ENCODE results near the gene C1orf21.
A peak's percentile ranks its signal among the peaks of the same experiment; 100 is the strongest.

C1orf21 gene

DNA sequence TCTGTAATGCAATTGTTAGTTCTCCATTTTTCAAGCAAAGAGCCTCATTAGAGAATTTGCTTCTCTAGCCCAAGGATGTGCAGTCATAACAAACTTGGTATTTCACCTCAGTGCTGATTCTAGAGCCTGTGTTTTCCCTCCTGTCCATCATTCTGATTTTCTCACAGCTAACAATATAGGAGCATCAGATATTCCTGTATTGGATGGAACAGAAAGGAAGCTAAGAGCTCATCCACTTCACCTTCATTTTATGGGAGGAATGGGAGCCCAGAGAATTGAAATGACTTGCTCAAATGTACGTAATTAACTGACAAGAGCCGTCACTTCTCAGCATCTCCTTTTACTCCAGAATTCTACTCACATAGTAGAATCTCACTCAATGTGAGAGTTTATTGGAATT lies 271.2 kb downstream of the C1orf21 start:
- no peak for DNase-seq (ENCODE audit: low read depth)

GRCh38 chr1:184660462-184661191 lies 273.8 kb downstream of the C1orf21 start:
- no peak for DNase-seq (ENCODE audit: low read depth)

DNA sequence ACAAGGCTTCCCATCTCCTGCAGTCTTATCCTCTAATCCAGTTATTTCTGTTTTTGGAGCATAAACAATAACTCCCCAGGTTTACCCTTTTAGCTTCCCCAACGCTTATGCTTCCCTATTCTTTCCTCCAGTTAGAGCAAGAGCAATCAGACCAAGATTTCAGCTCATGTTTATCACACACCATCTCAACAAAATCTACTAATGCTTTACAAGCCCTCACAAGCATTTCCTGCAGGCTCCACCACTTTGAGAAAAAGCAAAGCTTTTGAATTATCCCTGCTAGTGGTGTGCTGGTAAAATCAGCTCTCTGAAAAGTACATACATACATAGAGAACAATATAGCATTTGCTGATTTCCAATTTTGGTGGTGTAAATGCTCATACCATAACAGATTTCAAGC lies 275.0 kb downstream of the C1orf21 start:
- no peak for DNase-seq (ENCODE audit: low read depth)

DNA sequence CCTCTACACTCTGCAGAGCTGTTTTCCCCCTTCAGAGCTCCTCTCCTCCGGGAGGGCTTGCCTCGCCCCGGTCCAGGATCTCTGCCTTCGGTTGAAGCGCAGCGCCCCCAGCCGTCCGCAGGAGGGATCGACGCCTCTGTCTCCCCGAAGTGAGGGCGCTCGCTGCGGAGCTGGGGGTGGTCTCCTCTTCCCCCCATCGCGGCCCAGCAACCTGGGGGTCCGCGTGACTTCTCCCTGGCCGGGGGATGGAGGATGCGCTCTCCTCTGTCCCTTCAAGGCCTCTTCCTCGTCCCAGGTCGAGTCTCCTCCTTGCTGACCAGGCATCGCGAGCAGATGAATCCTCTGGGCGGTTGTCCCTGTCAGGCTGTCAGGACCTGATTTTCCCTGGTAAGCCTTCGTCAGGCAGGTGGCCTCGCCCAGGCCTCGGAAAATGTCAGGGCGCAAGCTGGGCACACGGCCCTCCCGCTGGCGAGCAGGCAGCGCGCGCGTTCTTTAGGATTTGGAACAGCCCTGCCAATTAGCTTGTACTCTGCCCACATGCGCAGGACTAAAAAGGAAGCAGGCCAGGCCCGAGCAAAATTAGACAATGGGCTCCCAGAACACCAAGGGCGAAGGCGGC lies 277.3 kb downstream of the C1orf21 start:
- peak; percentile 78 for DNase-seq (ENCODE audit: low read depth)

GRCh38 chr1:184664661-184665060 lies 277.8 kb downstream of the C1orf21 start:
- no peak for DNase-seq (ENCODE audit: low read depth)

DNA sequence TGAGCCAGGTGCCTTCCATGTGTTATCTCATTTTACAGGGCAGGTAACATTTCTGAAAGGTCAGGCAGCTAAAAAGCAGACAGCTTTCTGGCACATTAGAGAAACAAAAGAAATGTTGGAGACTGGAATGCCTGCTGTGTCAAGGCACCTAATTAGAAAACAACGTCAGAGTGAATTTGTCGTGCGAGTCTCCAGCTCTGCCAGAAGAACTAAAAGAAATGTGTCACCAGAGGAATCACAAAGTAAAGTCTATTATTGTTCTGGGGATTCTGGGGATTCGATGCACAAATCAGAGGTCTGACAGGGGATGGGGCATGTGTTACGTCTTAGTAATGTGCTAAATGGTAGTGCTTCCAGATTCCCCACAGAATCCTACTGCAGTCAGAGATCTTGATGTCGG lies 278.5 kb downstream of the C1orf21 start:
- no peak for DNase-seq (ENCODE audit: low read depth)

DNA sequence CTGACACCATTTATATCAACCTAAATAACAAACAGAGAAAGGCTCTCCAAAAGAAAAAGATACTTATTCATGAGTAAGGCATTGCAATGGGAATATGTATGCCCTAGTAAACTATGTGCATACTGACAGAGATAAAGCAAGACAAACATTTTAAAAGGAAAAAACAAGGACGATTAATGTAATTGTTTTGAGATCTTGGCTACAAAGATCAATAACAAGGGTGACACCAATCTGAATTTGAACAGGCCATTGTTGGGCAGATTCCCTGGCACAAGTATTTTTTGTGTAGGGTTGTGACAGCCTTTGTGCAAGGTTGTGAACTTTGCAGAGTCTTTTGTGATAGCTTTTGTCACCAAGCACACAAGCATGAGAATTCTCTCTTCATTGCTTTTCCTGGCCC lies 282.6 kb downstream of the C1orf21 start:
- no peak for DNase-seq (ENCODE audit: low read depth)

- no peak for DNase-seq (ENCODE audit: low read depth)
These were observed 285.3 kb downstream of the C1orf21 start for GRCh38 chr1:184672013-184672726.

DNA sequence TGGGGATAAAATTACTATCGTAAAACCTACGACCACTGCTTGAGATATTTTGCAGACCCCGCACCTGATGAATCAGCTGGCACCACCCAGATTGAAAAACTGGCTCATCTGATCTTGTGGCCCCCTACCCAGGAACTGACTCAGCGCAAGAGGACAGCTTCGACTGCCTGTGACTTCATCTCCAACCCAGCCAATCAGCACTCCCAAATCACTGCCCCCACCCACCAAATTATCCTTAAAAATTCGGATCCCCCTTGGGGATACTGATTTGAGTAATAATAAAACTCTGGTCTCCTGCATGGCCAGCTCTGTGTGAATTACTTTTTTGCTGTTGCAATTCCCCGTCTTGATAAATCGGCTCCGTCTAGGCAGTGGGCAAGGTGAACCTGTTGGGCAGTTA lies 286.5 kb downstream of the C1orf21 start:
- DNase-seq (ENCODE audit: low read depth): no peak

- no peak for DNase-seq (ENCODE audit: low read depth)
These were observed 290.5 kb downstream of the C1orf21 start for GRCh38 chr1:184677344-184677743.

Data from ELR (cell line).